HG02642 (cell line): Measurements from ENCODE around the gene SS18L1.

Experiments used
- ATAC-seq: cut with Tn5 transposase; IDR thresholded peaks from one replicate; pipeline ENCODE4 v1.9.1; 2021; ENCODE audit warnings: mild to moderate bottlenecking; ENCODE audit not compliant: unreplicated experiment, poor library complexity

SS18L1 gene

GRCh38 chr20:62206388-62206775 is 62.8 kb downstream of the SS18L1 start:
- no peak for ATAC-seq

- no peak for ATAC-seq
Observed at GRCh38 chr20:62208061-62208794, 64.7 kb downstream of the SS18L1 start.

- no peak for ATAC-seq
Observed at GRCh38 chr20:62208795-62209755, 65.5 kb downstream of the SS18L1 start.

GRCh38 chr20:62209850-62210495 is 66.4 kb downstream of the SS18L1 start:
- ATAC-seq, result no peak

GRCh38 chr20:62210496-62210855 is 66.9 kb downstream of the SS18L1 start:
- ATAC-seq, result no peak

- no peak for ATAC-seq
Observed at GRCh38 chr20:62211216-62211615, 67.6 kb downstream of the SS18L1 start.

GRCh38 chr20:62211769-62212288 is 68.3 kb downstream of the SS18L1 start:
- no peak for ATAC-seq

GRCh38 chr20:62212299-62212698 is 68.7 kb downstream of the SS18L1 start:
- no peak for ATAC-seq

GRCh38 chr20:62214067-62214466 is 70.5 kb downstream of the SS18L1 start:
- no peak for ATAC-seq

- ATAC-seq, result no peak
Observed at GRCh38 chr20:62215020-62215990, 71.7 kb downstream of the SS18L1 start.

GRCh38 chr20:62215991-62216635 is 72.5 kb downstream of the SS18L1 start:
- ATAC-seq, result no peak

- ATAC-seq, result no peak
Observed at GRCh38 chr20:62216636-62217566, 73.3 kb downstream of the SS18L1 start.

GRCh38 chr20:62217913-62218773 is 74.6 kb downstream of the SS18L1 start:
- ATAC-seq, result no peak

- no peak for ATAC-seq
Observed at GRCh38 chr20:62219101-62219991, 75.8 kb downstream of the SS18L1 start.

GRCh38 chr20:62219992-62220665 is 76.6 kb downstream of the SS18L1 start, which contains the start of gene HRH3:
Gene HRH3, minus strand, starts transcription at chr20:62220278. Its CDS starts 308 bp downstream, at chr20:62219970.
- peak; percentile 43 for ATAC-seq
